Osteoblast (primary cell): ENCODE data around the gene KIF9. TPM values are rescaled to one million over a fixed set of nuclear protein-coding genes. Genes with fewer than 3 reads are reported as not detected.

ENCODE experiments used
- DNase-seq: peaks from one replicate; pipeline ENCODE4 v3.0.0; 2011; ENCODE audit warnings: low spot score, mixed read lengths; ENCODE audit not compliant: insufficient read length; ENCODE audit errors: missing footprints
- H2AFZ ChIP-seq: 2 replicates; pipeline ENCODE4 v1.6.0; 2011; ENCODE audit warnings: mild to moderate bottlenecking, low read length
- H3K27ac ChIP-seq: 2 replicates; pipeline ENCODE4 v1.5.1; 2011; ENCODE audit warnings: mild to moderate bottlenecking, low read depth, low read length, moderate library complexity
- H3K27me3 ChIP-seq: 2 replicates; pipeline ENCODE4 v1.6.0; 2012; ENCODE audit warnings: mild to moderate bottlenecking, control low read depth, inconsistent platforms, low read length, moderate library complexity; ENCODE audit not compliant: insufficient read depth
- H3K36me3 ChIP-seq: 2 replicates; pipeline ENCODE4 v1.5.1; 2011; ENCODE audit warnings: mild to moderate bottlenecking, low read length, control low read depth, moderate library complexity; ENCODE audit not compliant: insufficient read depth
- H3K4me1 ChIP-seq: 2 replicates; pipeline ENCODE4 v1.5.1; 2011; ENCODE audit warnings: mild to moderate bottlenecking, low read length, control low read depth, moderate library complexity; ENCODE audit not compliant: insufficient read depth
- H3K4me2 ChIP-seq: 2 replicates; pipeline ENCODE4 v1.6.0; 2011; ENCODE audit warnings: mild to moderate bottlenecking, low read length; ENCODE audit not compliant: insufficient read depth
- H3K4me3 ChIP-seq: fragments of 200-600 bp; sonication (generic); 3 replicates; pipeline ENCODE4 v1.5.1; 2012; ENCODE audit warnings: mild to moderate bottlenecking, low read length, inconsistent platforms; ENCODE audit not compliant: insufficient read depth
- H3K79me2 ChIP-seq: 2 replicates; pipeline ENCODE4 v1.6.0; 2012; ENCODE audit warnings: mild to moderate bottlenecking, low read length, control low read depth, inconsistent platforms; ENCODE audit not compliant: insufficient read depth
- H3K9me3 ChIP-seq: 2 replicates; pipeline ENCODE4 v1.5.1; 2011; ENCODE audit warnings: low read depth, low read length, control low read depth
- H4K20me1 ChIP-seq: 2 replicates; pipeline ENCODE4 v1.6.0; 2012; ENCODE audit warnings: mild to moderate bottlenecking, low read length, control low read depth; ENCODE audit not compliant: insufficient read depth
- CTCF ChIP-seq: IDR thresholded peaks from 2 replicates; pipeline ENCODE4 v1.5.1; 2011; ENCODE audit warnings: mild to moderate bottlenecking, low read depth, low read length, moderate library complexity; ENCODE audit errors: extremely low read depth
- total RNA-seq: library from RNA; depleted of rRNA; stranded (reverse); fragments of >200 nt; gene quantifications from 2 replicates; pipeline ENCODE4 v1.2.3, GENCODE V29; 2012

KIF9 gene
- total RNA-seq, 1 donor: 5.1 TPM

GRCh38 chr3:47227678-47228077, 54.9 kb downstream of the KIF9 start:
- H3K4me2 ChIP-seq: no peak overlapping the region
- H2AFZ ChIP-seq: peak overlapping the region; percentile 16
- no peaks in the 10 kb centered on the region for H3K27me3 ChIP-seq
- H3K36me3 ChIP-seq: no peaks in the 10 kb centered on the region
- H4K20me1 ChIP-seq: no peaks in the 10 kb centered on the region
- no peaks in the 10 kb centered on the region for H3K79me2 ChIP-seq
- DNase-seq: no peak
- TF ChIP-seq CTCF: no peak
- H3K4me3 ChIP-seq: no peak overlapping the region
- no peak overlapping the region for H3K27ac ChIP-seq
- H3K9me3 ChIP-seq: no peaks in the 10 kb centered on the region
- no peaks in the 10 kb centered on the region for H3K4me1 ChIP-seq

- Histone ChIP-seq H3K36me3 (no peaks in the 10 kb centered on the region), H3K4me2 (no peak overlapping the region), H3K4me3 (no peak overlapping the region), H3K79me2 (no peaks in the 10 kb centered on the region), H3K27ac (no peak overlapping the region), H3K4me1 (no peaks in the 10 kb centered on the region), H3K27me3 (no peaks in the 10 kb centered on the region), H2AFZ (no peak overlapping the region), H4K20me1 (no peaks in the 10 kb centered on the region), H3K9me3 (no peaks in the 10 kb centered on the region)
- DNase-seq: no peak
- TF ChIP-seq CTCF: no peak
Observed at GRCh38 chr3:47225310-47225906, 57.2 kb downstream of the KIF9 start.

GRCh38 chr3:47223755-47224154, 58.8 kb downstream of the KIF9 start:
- H3K4me3 ChIP-seq: no peak overlapping the region
- H3K36me3 ChIP-seq: no peaks in the 10 kb centered on the region
- H3K79me2 ChIP-seq: no peaks in the 10 kb centered on the region
- no peak overlapping the region for H3K27ac ChIP-seq
- H3K9me3 ChIP-seq: no peaks in the 10 kb centered on the region
- H2AFZ ChIP-seq: no peak overlapping the region
- no peaks in the 10 kb centered on the region for H3K4me1 ChIP-seq
- H3K4me2 ChIP-seq: no peak overlapping the region
- H4K20me1 ChIP-seq: no peaks in the 10 kb centered on the region
- DNase-seq: no peak
- H3K27me3 ChIP-seq: no peaks in the 10 kb centered on the region
- no peak for TF ChIP-seq CTCF

- no peaks in the 10 kb centered on the region for H3K79me2 ChIP-seq
- no peak overlapping the region for H2AFZ ChIP-seq
- no peaks in the 10 kb centered on the region for H3K36me3 ChIP-seq
- no peak for TF ChIP-seq CTCF
- H3K4me2 ChIP-seq: no peak overlapping the region
- no peak overlapping the region for H3K4me3 ChIP-seq
- H3K4me1 ChIP-seq: no peaks in the 10 kb centered on the region
- H3K27ac ChIP-seq: no peak overlapping the region
- H4K20me1 ChIP-seq: no peaks in the 10 kb centered on the region
- DNase-seq: no peak
- H3K27me3 ChIP-seq: no peaks in the 10 kb centered on the region
- H3K9me3 ChIP-seq: no peaks in the 10 kb centered on the region
Observed at GRCh38 chr3:47221798-47222197, 60.8 kb downstream of the KIF9 start.
